Measurements from ENCODE around the gene ZNF732. TPM values are rescaled to one million over a fixed set of nuclear protein-coding genes. Genes with fewer than 3 reads are reported as not detected.

Gene ZNF732
- total RNA-seq: not detected

DNA sequence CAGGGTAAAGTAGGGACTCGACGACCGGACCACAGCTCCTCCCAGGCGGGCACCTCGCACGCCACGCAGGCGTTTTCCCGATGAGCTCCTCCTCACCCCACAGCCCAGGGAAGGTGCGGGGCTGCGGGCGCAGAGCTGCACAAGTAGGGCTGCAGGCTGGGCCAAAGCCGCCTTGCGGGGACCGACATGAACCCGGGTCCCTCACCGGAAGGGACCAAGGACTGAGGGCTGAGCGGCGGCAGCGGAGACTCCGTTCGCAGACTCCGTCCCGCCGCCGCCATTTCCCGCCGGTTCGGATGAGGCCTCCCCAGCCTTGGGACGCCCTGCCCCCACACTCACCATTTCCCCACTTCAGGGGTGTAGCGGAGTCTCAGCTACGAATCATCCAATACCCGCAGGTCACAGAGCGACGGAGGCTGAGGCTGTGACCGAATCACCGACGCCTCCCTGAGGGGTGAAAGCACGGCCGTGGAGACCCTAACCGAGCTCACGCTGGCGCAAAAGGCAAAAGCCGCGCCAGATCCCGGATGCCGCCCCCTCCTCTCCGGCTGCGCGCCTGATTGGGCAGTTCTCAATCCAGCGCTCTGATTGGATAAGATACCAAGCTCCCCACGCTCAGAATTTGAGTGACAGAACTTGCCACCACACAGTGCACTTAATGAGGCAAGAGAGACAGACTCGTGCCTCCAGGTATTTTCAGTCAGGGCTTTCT lies at the start of gene ZNF732:
Gene ZNF732, minus strand, starts transcription at position 506 of the 712 bp plus-strand sequence. Its CDS starts 164 bp downstream, at position 342.
- H3K9me3 Mint-ChIP-seq: peaks cover 21% of the 10 kb centered on the region
- H3K36me3 Mint-ChIP-seq: peaks cover 7% of the 10 kb centered on the region
- no peak within 1 kb of the TSS for H3K27ac Mint-ChIP-seq
- ATAC-seq (ENCODE audit: low read depth) (no peak), DNase-seq (peak; percentile 31)
- POLR2A ChIA-PET: no interaction called here
- H3K4me1 Mint-ChIP-seq: peaks cover 11% of the 10 kb centered on the region
- H3K4me3 Mint-ChIP-seq: no peak within 1 kb of the TSS
- H3K27me3 Mint-ChIP-seq: peaks cover 17% of the 10 kb centered on the region

DNA sequence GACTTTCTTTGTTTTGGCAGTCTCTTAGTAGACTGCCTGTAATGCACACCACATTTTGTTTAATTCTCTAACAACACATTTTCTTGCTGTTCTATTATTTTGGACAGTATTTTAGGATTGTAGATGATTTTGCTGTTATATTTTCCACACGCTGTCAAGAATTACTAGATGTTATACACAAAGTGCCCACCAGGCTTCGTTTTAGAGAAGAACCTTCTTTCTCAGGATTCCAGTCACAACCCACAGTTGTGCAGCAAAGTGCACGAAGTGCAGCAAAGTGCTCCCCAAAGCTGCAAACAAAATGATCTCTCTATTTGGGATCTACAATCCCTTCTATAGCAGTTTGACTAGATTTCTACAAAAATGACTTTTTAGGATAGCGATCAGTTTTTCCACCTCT lies 34.7 kb upstream of the ZNF732 start:
- DNase-seq: no peak
- H3K4me3 Mint-ChIP-seq: peak overlapping the region; percentile 96

DNA sequence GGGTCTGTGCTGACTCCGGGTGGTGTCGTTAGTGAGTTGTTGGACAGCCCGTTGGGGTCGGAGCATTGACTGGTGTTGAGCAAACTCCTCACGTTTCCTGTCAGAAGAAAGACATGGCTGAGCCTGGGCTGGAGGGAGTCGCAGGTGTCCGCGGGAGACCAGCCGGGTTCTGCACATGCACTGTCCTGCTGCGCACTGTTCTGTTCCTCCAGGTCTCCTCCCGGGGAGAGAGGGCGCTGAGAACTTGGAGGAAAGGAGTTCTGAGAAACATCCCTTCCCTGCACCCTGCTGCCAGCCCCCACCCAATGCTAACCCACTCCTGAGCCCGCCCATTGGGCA lies 33.5 kb upstream of the ZNF732 start:
- Mint-ChIP-seq H3K9me3 (peaks cover 27% of the 10 kb centered on the region), H3K27ac (peak overlapping the region; percentile 100), H3K4me1 (peaks cover 20% of the 10 kb centered on the region), H3K27me3 (peaks cover 2% of the 10 kb centered on the region), H3K36me3 (peaks cover 61% of the 10 kb centered on the region), H3K4me3 (peak overlapping the region; percentile 96)
- DNase-seq: peak; percentile 41
- no peak for ATAC-seq (ENCODE audit: low read depth)
- POLR2A ChIA-PET: interaction anchor here (1.0 to 2.5 kb wide), 3 partner anchors 46 to 335 kb away, joined by 3 to 13 read pairs (median 10); partner anchors contain the start of genes ATP5ME and MYL5

More for the DNA sequence above, 34.7 kb upstream of the ZNF732 start:
- Mint-ChIP-seq H3K9me3 (peaks cover 23% of the 10 kb centered on the region), H3K4me1 (peaks cover 20% of the 10 kb centered on the region), H3K27me3 (no peaks in the 10 kb centered on the region), H3K27ac (no peak overlapping the region), H3K36me3 (peaks cover 66% of the 10 kb centered on the region)
- ATAC-seq (ENCODE audit: low read depth): no peak
- POLR2A ChIA-PET: interaction anchor here (0.6 kb wide), 1 partner anchor 287 kb away, joined by 3 read pairs; no protein-coding TSS in a partner anchor

DNA sequence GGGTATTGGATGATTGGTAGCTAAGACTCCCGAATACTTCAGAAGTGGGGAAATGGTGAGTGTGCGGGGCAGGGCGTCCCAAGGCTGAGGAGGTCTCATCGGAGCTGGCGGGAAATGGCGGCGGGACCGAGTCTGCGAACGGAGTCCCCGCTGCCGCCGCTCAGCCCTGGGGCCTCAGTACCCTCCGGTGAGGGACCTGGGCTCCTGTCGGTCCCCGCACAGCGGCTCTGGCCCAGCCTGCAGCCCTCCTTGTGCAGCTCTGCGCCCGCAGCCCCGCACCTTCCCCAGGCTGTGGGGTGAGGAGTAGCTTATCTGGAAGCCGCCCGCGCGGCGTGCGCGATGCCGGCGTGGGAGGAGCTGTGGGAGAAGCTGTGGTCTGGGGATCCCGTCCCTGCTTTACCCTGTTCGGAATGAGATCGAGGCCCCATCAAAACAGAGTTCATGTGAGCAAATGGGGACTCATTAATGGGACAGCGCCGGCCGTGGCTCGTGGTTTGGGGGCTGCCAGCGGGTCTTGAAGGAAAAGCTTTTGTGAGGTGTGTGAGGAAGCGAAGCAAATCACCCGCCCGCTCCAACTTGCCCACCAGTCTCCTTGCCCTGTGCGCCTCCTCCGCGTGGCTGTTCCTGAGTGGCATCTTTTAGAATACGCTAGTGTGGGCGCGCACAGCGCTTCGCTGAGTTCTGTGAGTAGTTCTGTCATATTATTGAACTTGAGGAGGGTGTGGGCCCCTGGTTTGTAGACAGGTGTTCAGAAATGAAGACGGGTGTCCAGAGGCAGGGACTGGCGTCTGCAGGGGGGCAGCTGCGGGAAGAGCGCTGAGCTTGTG lies 32.9 kb upstream of the ZNF732 start:
- Mint-ChIP-seq H3K9me3 (peaks cover 26% of the 10 kb centered on the region), H3K27ac (peak overlapping the region; percentile 100), H3K4me3 (peak overlapping the region; percentile 96), H3K4me1 (peaks cover 20% of the 10 kb centered on the region), H3K27me3 (peaks cover 3% of the 10 kb centered on the region), H3K36me3 (peaks cover 58% of the 10 kb centered on the region)
- POLR2A ChIA-PET: interaction anchor here (1.0 to 2.5 kb wide), 4 partner anchors 32 to 336 kb away, joined by 3 to 13 read pairs (median 6); partner anchors contain the start of genes ATP5ME and MYL5
- peak; percentile 76 for DNase-seq
- ATAC-seq (ENCODE audit: low read depth): peak; percentile 55

DNA sequence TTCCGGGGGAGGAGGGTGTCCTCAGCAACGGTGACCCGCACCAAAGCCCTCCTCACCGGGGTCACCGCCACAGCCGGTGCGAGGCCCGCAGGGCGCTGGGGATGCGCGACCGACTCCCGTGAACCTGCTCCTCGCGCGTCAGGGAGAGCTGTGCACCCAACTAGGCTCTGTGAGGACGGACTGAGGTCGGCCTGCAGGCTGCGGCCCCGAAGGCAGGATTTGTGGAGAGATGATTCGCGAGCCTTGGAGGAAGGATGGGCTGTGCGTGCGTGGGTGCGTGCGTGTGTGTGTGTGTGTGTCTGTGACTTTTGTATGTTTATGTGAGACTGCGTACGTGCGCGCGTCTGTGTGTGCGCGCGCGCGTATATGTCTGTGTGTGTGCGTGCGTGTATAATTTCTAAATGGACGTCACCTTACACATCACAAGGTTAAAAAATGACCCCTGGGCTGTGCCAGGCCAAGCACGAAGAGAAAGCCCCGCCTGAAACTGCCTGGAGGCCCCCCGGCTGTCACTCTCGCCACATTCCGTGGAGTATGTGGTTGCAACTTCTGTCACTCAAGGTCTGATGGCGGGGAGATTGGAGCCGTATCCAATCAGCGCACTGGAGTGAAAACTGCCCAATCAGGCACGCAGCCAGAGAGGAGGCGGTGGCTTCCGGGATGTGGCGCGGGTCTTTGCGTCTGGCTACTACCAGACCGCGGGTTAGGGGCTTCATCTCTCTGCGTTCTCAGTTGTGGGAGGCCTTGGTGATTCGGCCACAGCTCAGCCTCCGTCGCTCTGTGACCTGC lies 32.1 kb upstream of the ZNF732 start, which contains the start of gene ZNF141:
Gene ZNF141, plus strand, starts transcription at position 672 of the 789 bp plus-strand sequence. CDS start 170 bp downstream, outside the sequence.
- H3K4me3 Mint-ChIP-seq: peak within 1 kb of the TSS; percentile 96
- POLR2A ChIA-PET: interaction anchor here (1.2 to 2.5 kb wide), 3 partner anchors 31 to 337 kb away, joined by 3 to 13 read pairs (median 10); partner anchors contain the start of genes ATP5ME and MYL5
- peaks cover 3% of the 10 kb centered on the region for H3K27me3 Mint-ChIP-seq
- H3K36me3 Mint-ChIP-seq: peaks cover 50% of the 10 kb centered on the region
- peaks cover 26% of the 10 kb centered on the region for H3K9me3 Mint-ChIP-seq
- H3K27ac Mint-ChIP-seq: peak within 1 kb of the TSS; percentile 100
- ATAC-seq (ENCODE audit: low read depth): peak; percentile 95
- peak; percentile 83 for DNase-seq
- peaks cover 20% of the 10 kb centered on the region for H3K4me1 Mint-ChIP-seq

DNA sequence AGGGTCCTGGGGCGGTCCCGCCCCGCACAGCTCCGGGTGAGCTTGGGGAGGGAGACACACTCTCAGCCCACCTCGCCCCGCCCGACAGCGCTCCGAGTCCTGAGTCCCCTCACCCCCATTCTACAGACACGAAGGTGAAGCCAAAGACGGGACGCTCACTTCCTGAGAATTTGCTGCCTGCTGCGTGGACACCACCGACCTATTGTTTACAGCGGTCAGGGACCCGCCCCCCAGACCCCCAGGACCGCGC lies 31.5 kb upstream of the ZNF732 start:
- POLR2A ChIA-PET: interaction anchor here (1.2 to 2.5 kb wide), 2 partner anchors 30 to 137 kb away, joined by 3 to 13 read pairs; no protein-coding TSS in a partner anchor
- Mint-ChIP-seq H3K4me1 (peaks cover 20% of the 10 kb centered on the region), H3K9me3 (peaks cover 24% of the 10 kb centered on the region), H3K27ac (peak overlapping the region; percentile 100), H3K27me3 (peaks cover 3% of the 10 kb centered on the region), H3K36me3 (peaks cover 44% of the 10 kb centered on the region), H3K4me3 (peak overlapping the region; percentile 96)
- ATAC-seq (ENCODE audit: low read depth): no peak
- DNase-seq: no peak

DNA sequence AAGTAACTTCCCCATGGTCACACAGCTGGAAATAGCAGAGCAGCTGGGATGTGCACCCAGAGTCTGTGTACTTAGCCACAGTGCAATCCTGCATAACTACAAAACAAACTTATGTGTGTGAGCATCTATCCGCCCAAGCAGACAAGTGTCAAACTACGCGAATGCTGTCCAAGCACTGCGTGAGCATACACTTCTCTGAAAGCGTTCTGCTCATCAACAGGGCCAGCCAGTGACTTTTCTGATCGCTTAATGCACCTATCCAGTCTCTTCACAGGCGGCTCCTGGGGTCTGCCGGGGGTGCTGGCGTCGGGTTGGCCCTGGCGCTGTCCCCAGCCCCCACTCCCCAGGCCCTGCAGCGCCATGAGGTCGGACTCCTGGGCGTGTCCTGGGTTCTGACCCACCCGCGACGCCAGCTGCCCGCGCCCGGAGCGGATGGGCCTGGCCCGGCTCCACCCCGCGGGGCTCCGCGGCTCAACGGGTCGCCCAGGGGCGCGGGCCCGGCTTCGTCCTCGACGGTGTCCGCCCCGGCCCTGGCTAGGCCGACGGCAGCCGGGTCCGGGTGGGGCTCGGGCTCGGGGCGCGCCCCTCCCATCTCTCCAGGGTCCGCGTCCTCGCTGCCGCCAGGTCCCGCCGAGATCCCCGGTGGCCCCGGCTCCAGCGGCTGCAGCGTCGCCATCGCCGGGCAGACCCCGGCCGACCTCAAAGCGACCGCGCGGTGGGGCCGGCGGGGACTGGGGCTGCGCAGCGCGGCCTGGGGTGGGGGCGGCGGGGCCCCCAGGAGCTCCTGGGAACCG lies 31.0 kb upstream of the ZNF732 start:
- H3K36me3 Mint-ChIP-seq: peaks cover 39% of the 10 kb centered on the region
- peak; percentile 43 for DNase-seq

DNA sequence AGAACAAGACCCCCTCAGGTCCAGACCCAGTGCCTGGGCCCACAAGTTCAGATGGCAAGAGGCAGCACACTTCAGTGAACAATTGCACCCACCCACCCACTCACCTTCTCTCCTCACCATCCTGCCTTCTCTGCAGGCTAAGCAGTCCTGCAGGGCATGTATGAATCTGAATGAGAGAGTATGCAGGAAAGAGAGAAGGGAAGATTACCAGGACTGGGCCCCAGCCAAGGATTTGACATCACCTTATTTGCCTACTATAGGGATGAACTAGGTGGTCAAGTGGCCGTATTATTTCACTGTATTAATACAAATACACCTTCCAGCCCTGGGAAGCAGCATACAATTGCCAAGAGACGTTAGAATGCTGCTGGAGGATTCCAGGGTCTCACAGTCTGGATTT lies 30.2 kb upstream of the ZNF732 start:
- ATAC-seq (ENCODE audit: low read depth): no peak
- POLR2A ChIA-PET: no interaction called here
- DNase-seq: no peak
- Mint-ChIP-seq H3K27ac (no peak overlapping the region), H3K4me1 (peaks cover 18% of the 10 kb centered on the region), H3K9me3 (peaks cover 20% of the 10 kb centered on the region), H3K4me3 (peak overlapping the region; percentile 66), H3K27me3 (peaks cover 3% of the 10 kb centered on the region), H3K36me3 (peaks cover 32% of the 10 kb centered on the region)

More for the DNA sequence above, 31.0 kb upstream of the ZNF732 start:
- Mint-ChIP-seq H3K4me3 (peak overlapping the region; percentile 66), H3K27ac (peak overlapping the region; percentile 58), H3K4me1 (peaks cover 18% of the 10 kb centered on the region), H3K27me3 (peaks cover 3% of the 10 kb centered on the region), H3K9me3 (peaks cover 22% of the 10 kb centered on the region)
- POLR2A ChIA-PET: interaction anchor here (1.2 to 2.5 kb wide), 2 partner anchors 30 to 137 kb away, joined by 3 to 13 read pairs; no protein-coding TSS in a partner anchor
- ATAC-seq (ENCODE audit: low read depth): no peak

DNA sequence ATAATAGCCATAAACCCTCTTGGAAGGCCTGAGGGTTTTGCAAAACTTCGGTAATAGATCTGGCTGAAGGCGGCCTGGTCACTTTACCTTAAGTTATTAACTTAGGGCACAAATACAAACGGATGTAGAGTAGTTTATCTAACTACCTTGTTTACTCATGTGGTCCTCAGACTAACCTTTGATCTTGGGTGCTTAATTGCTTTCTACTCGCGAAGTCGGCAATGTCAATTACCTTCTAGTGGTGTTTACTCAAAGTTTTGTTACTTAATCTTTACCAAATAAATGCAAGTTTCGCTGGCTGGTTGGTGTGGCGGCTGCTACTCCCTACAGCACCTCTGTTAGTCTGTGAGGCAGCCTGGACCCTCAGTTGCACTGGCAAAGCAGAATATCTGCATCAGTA lies 23.5 kb upstream of the ZNF732 start:
- DNase-seq (no peak), ATAC-seq (ENCODE audit: low read depth) (no peak)
- H3K27me3 Mint-ChIP-seq: peaks cover 1% of the 10 kb centered on the region
- peaks cover under 1% of the 10 kb centered on the region for H3K36me3 Mint-ChIP-seq
- no peak overlapping the region for H3K27ac Mint-ChIP-seq
- H3K9me3 Mint-ChIP-seq: peaks cover 23% of the 10 kb centered on the region
- POLR2A ChIA-PET: no interaction called here
- H3K4me3 Mint-ChIP-seq: no peak overlapping the region
- no peaks in the 10 kb centered on the region for H3K4me1 Mint-ChIP-seq

DNA sequence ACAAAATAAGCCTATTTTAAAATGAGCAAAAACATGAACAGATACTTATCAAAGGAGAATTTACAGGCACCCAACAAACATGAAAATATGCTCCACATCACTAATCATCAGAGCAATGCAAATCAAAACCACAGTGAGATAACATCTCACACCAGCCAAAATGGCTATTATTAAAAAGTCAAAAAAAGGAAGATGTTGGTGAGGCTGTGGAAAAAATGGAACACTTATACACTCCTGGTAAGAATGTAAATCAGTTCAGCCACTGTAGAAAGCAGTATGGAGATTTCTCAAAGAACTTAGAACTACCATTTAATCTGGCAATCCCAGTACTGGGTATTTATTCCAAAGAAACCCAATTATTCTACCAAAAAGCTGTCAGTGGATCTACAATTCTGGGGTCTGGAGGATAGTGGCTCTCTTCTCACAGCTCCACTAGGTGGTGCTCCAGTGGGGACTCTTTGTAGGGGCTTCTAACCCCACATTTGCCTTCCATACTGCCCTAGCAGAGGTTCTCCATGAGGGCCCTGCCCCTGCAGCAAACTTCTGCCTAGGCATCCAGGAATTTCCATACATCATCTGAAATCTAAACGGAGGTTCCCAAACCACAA lies 9.1 kb upstream of the ZNF732 start:
- ATAC-seq (ENCODE audit: low read depth) (no peak), DNase-seq (no peak)
- POLR2A ChIA-PET: no interaction called here
- H3K27ac Mint-ChIP-seq: no peak overlapping the region
- no peaks in the 10 kb centered on the region for H3K4me1 Mint-ChIP-seq
- peaks cover 32% of the 10 kb centered on the region for H3K9me3 Mint-ChIP-seq
- H3K27me3 Mint-ChIP-seq: no peaks in the 10 kb centered on the region
- no peak overlapping the region for H3K4me3 Mint-ChIP-seq
- H3K36me3 Mint-ChIP-seq: no peaks in the 10 kb centered on the region

DNA sequence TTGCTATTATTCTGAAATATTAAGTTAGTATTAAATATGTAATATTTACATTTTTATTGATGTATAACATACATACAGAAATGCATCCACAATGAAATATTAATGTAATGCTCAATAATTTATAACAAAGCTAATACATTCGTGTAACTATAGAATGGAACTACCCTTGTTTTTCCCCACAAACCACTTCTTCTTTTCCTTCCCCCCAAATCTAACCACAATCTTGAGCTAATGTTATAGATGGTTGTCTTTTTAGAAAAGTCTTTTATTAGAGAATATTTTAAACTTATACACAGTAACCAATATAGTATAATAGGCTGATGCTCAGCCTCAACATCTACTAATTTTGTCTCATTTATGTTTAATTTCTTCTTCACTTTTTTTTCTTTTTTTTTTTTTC lies 4.5 kb upstream of the ZNF732 start:
- peaks cover 11% of the 10 kb centered on the region for H3K4me1 Mint-ChIP-seq

DNA sequence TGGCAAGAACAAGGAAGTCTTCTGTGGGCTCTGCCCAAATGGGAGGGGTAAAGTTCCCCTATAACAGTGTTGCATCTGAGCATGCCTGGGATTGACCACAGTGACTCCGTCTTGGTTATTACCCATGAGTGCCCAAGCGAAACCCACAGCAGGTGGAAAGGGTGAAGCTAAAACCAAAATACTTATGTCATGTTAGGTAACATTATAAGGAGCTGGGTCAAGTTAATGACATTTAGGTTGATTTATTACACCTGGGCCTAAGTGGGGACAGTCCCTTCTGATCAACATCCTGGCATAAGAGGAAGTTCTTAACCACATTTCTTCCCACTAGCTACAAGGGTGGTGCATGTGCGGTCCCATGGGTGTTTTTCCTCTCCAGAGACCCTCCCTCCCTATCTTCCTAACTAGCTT lies 1.3 kb upstream of the ZNF732 start:
- Mint-ChIP-seq H3K27ac (no peak overlapping the region), H3K27me3 (peaks cover 17% of the 10 kb centered on the region), H3K4me1 (peaks cover 11% of the 10 kb centered on the region), H3K9me3 (peaks cover 18% of the 10 kb centered on the region), H3K4me3 (no peak overlapping the region), H3K36me3 (peaks cover 7% of the 10 kb centered on the region)
- no peak for DNase-seq
- POLR2A ChIA-PET: interaction anchor here (1.2 kb wide), 1 partner anchor 31 kb away, joined by 3 read pairs; the partner anchor contains the start of gene ZNF141
- no peak for ATAC-seq (ENCODE audit: low read depth)

More for the DNA sequence above, 4.5 kb upstream of the ZNF732 start:
- peaks cover 7% of the 10 kb centered on the region for H3K27me3 Mint-ChIP-seq
- DNase-seq (no peak), ATAC-seq (ENCODE audit: low read depth) (no peak)
- POLR2A ChIA-PET: no interaction called here
- no peak overlapping the region for H3K4me3 Mint-ChIP-seq
- peaks cover 13% of the 10 kb centered on the region for H3K9me3 Mint-ChIP-seq
- peaks cover 4% of the 10 kb centered on the region for H3K36me3 Mint-ChIP-seq
- H3K27ac Mint-ChIP-seq: no peak overlapping the region
